Activated CD8-positive, alpha-beta memory T cell treated with anti-CD3 and anti-CD28 coated beads, Interleukin-2, amount 50 U/mL, for 4 hours (primary cell): Measurements from ENCODE around the gene NF2.

Source experiments
- DNase-seq: peaks from one replicate; pipeline ENCODE4 v3.0.0-alpha.2; 2020

The NF2 gene

GRCh38 chr22:29633514-29634312 lies 30.3 kb downstream of the NF2 start:
- DNase-seq: no peak

- no peak for DNase-seq
Measured at GRCh38 chr22:29634847-29635246, 31.4 kb downstream of the NF2 start.

GRCh38 chr22:29635734-29636357 lies 32.4 kb downstream of the NF2 start:
- no peak for DNase-seq

GRCh38 chr22:29636751-29637150 lies 33.3 kb downstream of the NF2 start:
- no peak for DNase-seq

- DNase-seq: no peak
Measured at GRCh38 chr22:29637181-29637580, 33.7 kb downstream of the NF2 start.

GRCh38 chr22:29638678-29639077 lies 35.2 kb downstream of the NF2 start:
- DNase-seq: no peak

- DNase-seq: no peak
Measured at GRCh38 chr22:29639096-29639495, 35.7 kb downstream of the NF2 start.

- DNase-seq: no peak
Measured at GRCh38 chr22:29641042-29641699, 37.7 kb downstream of the NF2 start.

- DNase-seq: no peak
Measured at GRCh38 chr22:29641700-29642330, 38.4 kb downstream of the NF2 start.

- DNase-seq: no peak
Measured at GRCh38 chr22:29642694-29643093, 39.3 kb downstream of the NF2 start.

- no peak for DNase-seq
Measured at GRCh38 chr22:29647954-29648737, 44.7 kb downstream of the NF2 start.

GRCh38 chr22:29650370-29650769 lies 46.9 kb downstream of the NF2 start:
- no peak for DNase-seq

GRCh38 chr22:29651652-29652051 lies 48.2 kb downstream of the NF2 start:
- no peak for DNase-seq

GRCh38 chr22:29654420-29654819 lies 51.0 kb downstream of the NF2 start:
- no peak for DNase-seq

GRCh38 chr22:29654882-29655281 lies 51.4 kb downstream of the NF2 start:
- DNase-seq: no peak

GRCh38 chr22:29658176-29658575 lies 54.7 kb downstream of the NF2 start:
- no peak for DNase-seq

GRCh38 chr22:29660021-29660420 lies 56.6 kb downstream of the NF2 start:
- DNase-seq: no peak

- DNase-seq: no peak
Measured at GRCh38 chr22:29661336-29661735, 57.9 kb downstream of the NF2 start.

- no peak for DNase-seq
Measured at GRCh38 chr22:29663180-29663821, 59.9 kb downstream of the NF2 start.

- DNase-seq: no peak
Measured at GRCh38 chr22:29665486-29665885, 62.1 kb downstream of the NF2 start.

- DNase-seq: no peak
Measured at GRCh38 chr22:29668673-29669072, 65.2 kb downstream of the NF2 start.

- no peak for DNase-seq
Measured at GRCh38 chr22:29670626-29671025, 67.2 kb downstream of the NF2 start.
